NCI-H2196 treated with DMSO at 0.1 percent for 48 hours (cell line): Measurements from ENCODE around the gene ANAPC5.
"Not testable (repeated sequence)": the region's sequence is repeated elsewhere in the genome, so short reads cannot be mapped to it uniquely, and the experiment has no call there.

Experiments used
- DNase-seq: peaks from one replicate; lab custom pipeline; 2025; ENCODE audit not compliant: unreplicated experiment; lab: John Stamatoyannopoulos, UW

ANAPC5 gene, protein sequence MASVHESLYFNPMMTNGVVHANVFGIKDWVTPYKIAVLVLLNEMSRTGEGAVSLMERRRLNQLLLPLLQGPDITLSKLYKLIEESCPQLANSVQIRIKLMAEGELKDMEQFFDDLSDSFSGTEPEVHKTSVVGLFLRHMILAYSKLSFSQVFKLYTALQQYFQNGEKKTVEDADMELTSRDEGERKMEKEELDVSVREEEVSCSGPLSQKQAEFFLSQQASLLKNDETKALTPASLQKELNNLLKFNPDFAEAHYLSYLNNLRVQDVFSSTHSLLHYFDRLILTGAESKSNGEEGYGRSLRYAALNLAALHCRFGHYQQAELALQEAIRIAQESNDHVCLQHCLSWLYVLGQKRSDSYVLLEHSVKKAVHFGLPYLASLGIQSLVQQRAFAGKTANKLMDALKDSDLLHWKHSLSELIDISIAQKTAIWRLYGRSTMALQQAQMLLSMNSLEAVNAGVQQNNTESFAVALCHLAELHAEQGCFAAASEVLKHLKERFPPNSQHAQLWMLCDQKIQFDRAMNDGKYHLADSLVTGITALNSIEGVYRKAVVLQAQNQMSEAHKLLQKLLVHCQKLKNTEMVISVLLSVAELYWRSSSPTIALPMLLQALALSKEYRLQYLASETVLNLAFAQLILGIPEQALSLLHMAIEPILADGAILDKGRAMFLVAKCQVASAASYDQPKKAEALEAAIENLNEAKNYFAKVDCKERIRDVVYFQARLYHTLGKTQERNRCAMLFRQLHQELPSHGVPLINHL

GRCh38 chr12:121351820-121352681 lies at the start of gene ANAPC5:
Gene ANAPC5, minus strand, starts transcription at chr12:121352411. Its CDS starts 71 bp downstream, at chr12:121352340.
- peak; percentile 97 for DNase-seq

DNA sequence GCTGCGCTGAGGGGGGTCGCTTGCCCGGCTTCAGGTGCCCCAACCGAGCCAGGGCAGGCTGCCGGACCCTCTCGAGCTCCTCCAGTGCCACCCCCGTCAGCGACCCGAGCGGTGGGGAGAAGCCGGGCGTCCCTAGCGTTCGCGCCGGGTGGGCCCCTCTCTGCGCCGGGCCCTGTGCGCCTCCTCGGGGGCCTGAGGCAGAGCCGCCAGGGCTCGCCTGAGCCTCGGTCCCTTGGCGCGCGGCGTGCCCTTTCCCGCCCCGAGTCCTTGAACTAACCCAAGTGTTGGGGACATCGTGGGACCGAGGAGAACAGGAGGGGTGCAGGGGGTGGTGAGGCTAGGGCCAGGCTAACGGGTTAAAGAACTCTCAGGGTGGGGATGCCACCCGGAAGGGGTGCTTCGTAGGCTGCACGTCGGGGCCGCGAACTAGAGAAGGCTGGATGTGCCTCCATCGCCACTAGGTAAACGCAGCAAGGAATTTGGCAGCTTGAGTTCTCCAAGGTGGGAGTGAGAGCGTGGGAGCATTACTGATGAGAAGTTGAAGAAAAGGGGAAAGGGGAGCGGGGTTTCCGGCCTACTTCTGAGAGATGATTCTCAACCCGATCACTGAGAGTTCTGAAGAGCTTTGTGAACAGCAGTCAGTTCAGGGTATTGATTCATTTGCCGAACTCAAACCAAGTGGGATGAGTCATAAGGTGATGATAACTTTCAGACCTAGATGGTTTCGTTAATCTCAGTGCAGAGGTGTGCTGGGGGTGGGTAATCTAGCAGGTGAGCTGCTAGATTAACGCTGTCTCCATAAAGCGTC lies 48.3 kb upstream of the ANAPC5 start:
- DNase-seq = no peak

- DNase-seq = peak; percentile 98
Measured at GRCh38 chr12:121399391-121400331, 47.5 kb upstream of the ANAPC5 start, which contains the start of gene RNF34. Gene RNF34, plus strand, starts transcription at chr12:121400118. Its CDS starts 95 bp downstream, at chr12:121400213.

- DNase-seq = no peak
Measured at GRCh38 chr12:121398355-121398754, 46.1 kb upstream of the ANAPC5 start.

DNA sequence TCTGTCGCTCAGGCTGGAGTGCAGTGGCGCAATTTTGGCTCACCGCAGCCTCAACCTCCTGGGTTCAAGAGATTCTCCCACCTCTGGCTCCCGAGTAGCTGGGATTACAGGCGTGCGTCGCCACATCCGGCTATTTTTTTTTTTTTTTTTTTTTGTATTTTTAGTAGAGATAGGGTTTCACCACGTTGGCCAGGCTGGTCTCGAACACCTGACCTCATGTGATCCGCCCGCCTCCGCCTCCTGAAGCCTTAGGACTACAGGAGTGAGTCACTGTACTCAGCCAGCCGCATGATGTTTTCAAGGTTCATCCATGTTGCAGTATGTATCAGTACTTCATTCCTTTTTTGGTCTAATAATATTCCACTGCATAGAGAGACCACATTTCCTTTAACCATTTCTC lies 45.3 kb upstream of the ANAPC5 start:
- DNase-seq = no peak

GRCh38 chr12:121392325-121392716 lies 40.1 kb upstream of the ANAPC5 start:
- DNase-seq = no peak

DNA sequence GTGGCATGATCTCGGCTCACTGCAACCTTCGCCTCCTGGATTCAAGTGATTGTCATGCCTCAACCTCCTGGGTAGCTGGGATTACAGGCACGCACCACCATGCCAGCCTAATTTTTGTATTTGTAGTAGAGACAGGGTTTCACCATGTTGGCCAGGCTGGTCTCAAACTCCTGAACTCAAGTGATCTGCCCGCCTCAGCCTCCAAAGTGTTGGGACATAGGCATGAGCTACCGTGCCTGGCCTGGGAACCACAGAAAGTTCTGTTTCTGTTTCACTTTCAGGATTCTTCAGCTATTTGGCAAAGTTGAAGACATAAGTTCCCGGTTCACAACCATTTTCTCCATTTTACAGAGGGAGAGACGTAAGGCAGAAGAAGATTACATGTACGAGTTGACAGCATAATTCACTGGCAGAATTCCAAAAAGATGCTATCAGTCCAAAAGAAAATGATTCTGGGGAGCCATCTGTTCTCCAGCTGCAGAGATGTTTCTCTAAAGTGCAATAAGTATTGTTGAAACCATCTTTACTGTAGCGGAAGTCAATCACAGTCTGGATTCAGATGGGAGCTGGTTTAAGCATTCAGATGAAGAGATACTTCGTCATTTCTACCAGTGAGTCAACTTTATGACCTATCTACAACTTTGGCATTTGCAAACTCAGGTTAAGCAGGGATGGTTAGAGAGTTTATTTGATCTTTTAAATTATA lies 39.6 kb upstream of the ANAPC5 start:
- DNase-seq = no peak

GRCh38 chr12:121390856-121391255 lies 38.6 kb upstream of the ANAPC5 start:
- no peak for DNase-seq

DNA sequence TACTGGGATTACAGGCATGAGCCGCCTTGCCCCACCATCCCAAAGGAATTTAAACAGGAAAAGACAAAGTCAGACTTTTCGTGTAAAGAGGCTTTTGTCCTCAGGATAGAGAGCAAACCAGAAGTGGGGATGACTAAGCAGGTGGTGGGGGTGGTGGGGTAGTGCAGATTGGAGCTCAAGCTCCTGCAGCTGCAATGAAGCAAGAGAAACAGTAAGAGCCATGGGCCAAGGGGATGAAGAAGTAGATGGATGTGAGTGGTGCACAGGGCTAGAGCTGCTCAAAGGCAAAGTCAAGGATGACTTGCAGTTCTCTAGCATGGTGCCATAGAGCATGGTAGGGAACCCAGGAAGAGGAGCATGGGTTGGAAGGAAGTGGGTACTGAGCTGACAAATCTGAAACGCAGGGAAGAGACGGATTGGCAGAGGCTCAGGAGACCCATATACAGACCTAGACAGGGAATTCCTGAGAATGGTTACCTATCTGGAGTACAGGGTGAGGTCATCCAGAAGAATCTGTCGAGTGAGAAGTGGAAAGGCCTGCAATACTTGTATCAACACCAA lies 36.3 kb upstream of the ANAPC5 start:
- DNase-seq = no peak

DNA sequence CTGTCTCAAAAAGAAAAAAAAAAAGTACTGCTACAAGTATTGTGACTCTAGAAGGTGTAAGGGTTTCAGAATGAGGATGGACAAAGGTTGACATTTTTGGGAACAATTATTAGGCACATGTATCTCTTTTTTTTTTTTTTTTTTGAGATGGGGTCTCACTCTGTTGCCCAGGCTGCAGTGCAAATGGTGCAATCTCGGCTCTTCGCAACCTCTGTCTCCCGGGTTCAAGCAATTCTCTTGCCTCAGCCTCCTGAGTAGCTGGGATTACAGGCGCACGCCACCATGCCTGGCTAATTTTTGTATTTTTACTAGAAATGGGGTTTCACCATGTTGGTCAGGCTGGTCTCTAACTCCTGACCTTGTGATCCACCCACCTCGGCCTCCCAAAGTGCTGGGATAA lies 32.7 kb upstream of the ANAPC5 start:
- not testable (repeated sequence) for DNase-seq

DNA sequence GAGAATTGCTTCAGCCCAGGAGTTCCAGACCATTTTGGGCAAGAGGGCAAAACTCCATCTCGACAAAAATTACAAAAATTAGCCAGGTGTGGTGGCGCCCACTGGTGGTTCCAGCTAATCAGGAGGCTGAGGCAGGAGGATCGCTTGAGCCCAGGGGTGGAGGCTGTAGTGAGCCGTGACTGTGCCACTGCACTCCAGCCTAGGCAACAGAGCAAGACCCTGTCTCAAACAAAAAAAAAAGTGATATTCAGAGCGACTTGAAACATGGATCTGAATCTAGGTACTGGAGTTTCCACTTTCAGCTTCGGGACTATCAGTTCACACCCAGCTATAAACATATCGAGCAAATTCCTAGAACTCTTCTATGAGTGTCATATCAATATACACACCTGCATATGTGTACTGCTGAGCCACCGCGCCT lies 31.4 kb upstream of the ANAPC5 start:
- DNase-seq = no peak

GRCh38 chr12:121379945-121380344 lies 27.7 kb upstream of the ANAPC5 start:
- no peak for DNase-seq

DNA sequence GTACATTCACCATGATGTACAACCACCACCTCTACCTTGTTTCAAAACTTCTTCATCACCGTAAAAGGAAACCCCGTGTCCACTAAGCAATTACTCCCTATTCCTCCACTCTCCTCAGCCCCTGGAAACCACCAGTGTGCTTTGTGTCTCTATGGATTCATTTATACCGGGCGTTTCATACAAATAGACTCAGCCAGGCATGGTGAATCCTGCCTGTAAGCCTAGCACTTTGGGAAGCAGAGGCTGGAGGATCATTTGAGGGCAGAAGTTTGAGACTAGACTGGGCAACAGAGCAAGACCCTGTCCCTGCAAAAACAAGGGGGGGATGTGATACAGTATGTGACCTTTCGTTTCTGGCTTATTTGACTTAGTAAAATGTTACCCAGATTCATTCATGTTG lies 26.5 kb upstream of the ANAPC5 start:
- no peak for DNase-seq

GRCh38 chr12:121376754-121377697 lies 24.8 kb upstream of the ANAPC5 start:
- DNase-seq = no peak

GRCh38 chr12:121374945-121375584 lies 22.9 kb upstream of the ANAPC5 start:
- DNase-seq = not testable (repeated sequence)

DNA sequence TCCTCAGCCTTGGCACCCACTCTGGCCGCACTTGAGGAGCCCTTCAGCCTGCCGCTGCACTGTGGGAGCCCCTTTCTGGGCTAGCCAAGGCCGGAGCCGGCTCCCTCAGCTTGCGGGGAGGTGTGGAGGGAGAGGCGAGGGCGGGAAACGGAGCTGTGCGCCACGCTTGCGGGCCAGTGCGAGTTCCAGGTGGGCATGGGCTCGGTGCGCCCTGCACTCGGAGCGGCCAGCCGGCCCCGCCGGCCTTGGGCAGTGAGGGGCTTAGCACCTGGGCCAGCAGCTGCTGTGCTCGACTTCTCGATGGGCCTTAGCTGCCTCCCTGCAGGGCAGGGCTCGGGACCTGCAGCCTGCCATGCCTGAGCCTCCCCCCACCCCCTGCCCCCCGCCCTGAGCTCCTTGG lies 22.1 kb upstream of the ANAPC5 start:
- not testable (repeated sequence) for DNase-seq

GRCh38 chr12:121373755-121374154 lies 21.5 kb upstream of the ANAPC5 start:
- no peak for DNase-seq
